Measurements from ENCODE around the gene MEGF11. TPM values are rescaled to one million over a fixed set of nuclear protein-coding genes. Genes with fewer than 3 reads are reported as not detected.

Gene MEGF11
- total RNA-seq, 1 experiment from 2014 or later = 1.2 TPM

GRCh38 chr15:65900488-65900887 lies 353.1 kb downstream of the MEGF11 start:
- no CpG with 5 or more reads among the region's 3 CpGs for WGBS (ENCODE audit: extremely low coverage, insufficient read length, low lambda C conversion rate)
- no peak overlapping the region for H3K4me3 Mint-ChIP-seq
- H3T11ph ChIP-seq (ENCODE audit: low read length) = no peak overlapping the region

More at GRCh38 chr15:65900488-65900887, 353.1 kb downstream of the MEGF11 start:
- Histone ChIP-seq H4K91ac (ENCODE audit: insufficient read length, low read depth, low read length) (no peak overlapping the region), H2BK5ac (ENCODE audit: insufficient read length, low read length) (no peak overlapping the region), H3K56ac (ENCODE audit: insufficient read length, low read depth, low read length) (no peak overlapping the region), H2BK120ac (ENCODE audit: low read depth, low read length, poor library complexity, severe bottlenecking) (no peak overlapping the region), H2BK15ac (ENCODE audit: low read depth, low read length) (no peak overlapping the region), H3K27ac (ENCODE audit: insufficient read length, low read depth, low read length) (no peak overlapping the region), H3K4ac (ENCODE audit: low read depth, low read length) (no peak overlapping the region), H4K20me1 (ENCODE audit: control insufficient read depth, insufficient read depth, insufficient read length) (no peaks in the 10 kb centered on the region), H3K9me3 (ENCODE audit: control insufficient read depth, low read depth, low read length) (no peaks in the 10 kb centered on the region), H3K79me2 (ENCODE audit: insufficient read depth, low read length) (no peaks in the 10 kb centered on the region), H2AFZ (ENCODE audit: low read length) (no peak overlapping the region), H3K4me1 (ENCODE audit: insufficient read depth, low read length) (peaks cover 7% of the 10 kb centered on the region; the same call in 1 of the 2 replicates), H2AK5ac (ENCODE audit: insufficient read length, low read length) (no peak overlapping the region), H3K9ac (ENCODE audit: extremely low read depth, insufficient read length, low read length) (no peak overlapping the region), H3K4me2 (ENCODE audit: insufficient read depth, insufficient read length, low read length) (no peak overlapping the region), H3K23ac (ENCODE audit: insufficient read length, low read depth, low read length) (no peak overlapping the region), H2BK12ac (ENCODE audit: insufficient read length, low read depth, low read length) (no peak overlapping the region), H3K14ac (ENCODE audit: insufficient read depth, low read length) (no peak overlapping the region), H4K5ac (ENCODE audit: insufficient read length, low read depth, low read length) (no peak overlapping the region), H2BK20ac (ENCODE audit: low read depth, low read length, poor library complexity, severe bottlenecking) (no peak overlapping the region), H3K23me2 (ENCODE audit: insufficient read length, low read depth, low read length, poor library complexity, severe bottlenecking) (no peaks in the 10 kb centered on the region), H4K8ac (replicated peaks; ENCODE audit: insufficient read length, low read depth, low read length) (no peak overlapping the region), H3K27me3 (ENCODE audit: insufficient read depth, low read length) (no peaks in the 10 kb centered on the region), H3K79me1 (ENCODE audit: insufficient read depth, low read depth, low read length, poor library complexity, severe bottlenecking) (no peaks in the 10 kb centered on the region), H3K18ac (ENCODE audit: insufficient read length, low read depth, low read length) (no peak overlapping the region)
- no peaks in the 10 kb centered on the region for H3K9me3 Mint-ChIP-seq
- peaks cover 13 to 44% (median 32%) of the 10 kb centered on the region in 3 experiments; a peak in 6 of 7 replicates for H3K36me3 Mint-ChIP-seq (ENCODE audit: insufficient read depth in 1 of 3, low read depth in 3 of 3)
- no peak for TF ChIP-seq CTCF (conservative IDR thresholded peaks at IDR 0.05)
- no peak overlapping the region; a peak in 1 of 7 replicates for H3K27ac Mint-ChIP-seq
- no peaks in the 10 kb centered on the region for H3K27me3 Mint-ChIP-seq (ENCODE audit: low read depth)
- DNase-seq = no peak
- peaks cover 17 to 22% of the 10 kb centered on the region in 2 experiments for H3K4me1 Mint-ChIP-seq
